Measurements from ENCODE around the gene FITM2.
"Not testable (repeated sequence)": the region's sequence is repeated elsewhere in the genome, so short reads cannot be mapped to it uniquely, and the experiment has no call there.

The FITM2 gene

GRCh38 chr20:44331201-44331600 is 20.2 kb upstream of the FITM2 start:
- no peak for DNase-seq

GRCh38 chr20:44328428-44328827 is 17.4 kb upstream of the FITM2 start:
- no peak for DNase-seq

GRCh38 chr20:44327748-44328147 is 16.7 kb upstream of the FITM2 start:
- DNase-seq: not testable (repeated sequence)

- no peak for DNase-seq
Observed at GRCh38 chr20:44326391-44327159, 15.6 kb upstream of the FITM2 start.

- DNase-seq: no peak
Observed at GRCh38 chr20:44324343-44324742, 13.3 kb upstream of the FITM2 start.

- no peak for DNase-seq
Observed at GRCh38 chr20:44319839-44320422, 8.9 kb upstream of the FITM2 start.

- no peak for DNase-seq
Observed at GRCh38 chr20:44314870-44315269, 3.9 kb upstream of the FITM2 start.

- no peak for DNase-seq
Observed at GRCh38 chr20:44309763-44310663, 989 bp downstream of the FITM2 start.

- no peak for DNase-seq
Observed at GRCh38 chr20:44306927-44307326, 4.1 kb downstream of the FITM2 start.

- DNase-seq: no peak
Observed at GRCh38 chr20:44304383-44304782, 6.6 kb downstream of the FITM2 start.

- DNase-seq: no peak
Observed at GRCh38 chr20:44302736-44303135, 8.3 kb downstream of the FITM2 start.

GRCh38 chr20:44302026-44302669 is 8.9 kb downstream of the FITM2 start:
- no peak for DNase-seq

- no peak for DNase-seq
Observed at GRCh38 chr20:44301285-44301684, 9.7 kb downstream of the FITM2 start.

GRCh38 chr20:44299011-44299535 is 11.9 kb downstream of the FITM2 start:
- DNase-seq: not testable (repeated sequence)

- DNase-seq: no peak
Observed at GRCh38 chr20:44297721-44298120, 13.3 kb downstream of the FITM2 start.

- no peak for DNase-seq
Observed at GRCh38 chr20:44296011-44296410, 15.0 kb downstream of the FITM2 start.

GRCh38 chr20:44291754-44292153 is 19.2 kb downstream of the FITM2 start:
- no peak for DNase-seq

- DNase-seq: no peak
Observed at GRCh38 chr20:44288252-44288651, 22.8 kb downstream of the FITM2 start.

- DNase-seq: no peak
Observed at GRCh38 chr20:44287272-44288097, 23.5 kb downstream of the FITM2 start.

GRCh38 chr20:44284032-44284431 is 27.0 kb downstream of the FITM2 start:
- DNase-seq: no peak

GRCh38 chr20:44282192-44282591 is 28.8 kb downstream of the FITM2 start:
- DNase-seq: no peak

- DNase-seq: no peak
Observed at GRCh38 chr20:44280387-44280786, 30.6 kb downstream of the FITM2 start.
